ENCODE data around the gene CEP85L. TPM values are rescaled to one million over a fixed set of nuclear protein-coding genes. Genes with fewer than 3 reads are reported as not detected.

CEP85L gene
- total and polyA plus RNA-seq, 10 of the 15 experiments (the other 5 are each of a cell fraction or from before 2014, with no cell fraction given) = 1.8 to 10.9 (median 7.1) TPM

GRCh38 chr6:118578617-118579016 is 72.8 kb downstream of the CEP85L start:
- Histone ChIP-seq H3K9ac (ENCODE audit: control insufficient read depth, insufficient read depth, low read length) (no peak overlapping the region), H3K27me3 (replicated peaks in 1 of 2; ENCODE audit: control insufficient read depth in 2 of 2, insufficient read depth in 2 of 2, low read length in 1 of 2) (no peaks in the 10 kb centered on the region), H3K79me2 (ENCODE audit: control insufficient read depth, insufficient read depth, low read length) (no peaks in the 10 kb centered on the region), H3K36me3 (ENCODE audit: control insufficient read depth in 2 of 2, insufficient read depth in 2 of 2, low read length in 1 of 2) (peaks cover 0 to 4% of the 10 kb centered on the region in 2 experiments; a peak in 2 of 4 replicates), H4K20me1 (ENCODE audit: control insufficient read depth, insufficient read depth) (no peaks in the 10 kb centered on the region), H2AFZ (ENCODE audit: control insufficient read depth, low read depth, low read length) (no peak overlapping the region), H3K4me2 (ENCODE audit: control insufficient read depth, insufficient read depth) (no peak overlapping the region), H3K9me3 (replicated peaks; ENCODE audit: control insufficient read depth, insufficient read depth, low read length) (peaks cover 23% of the 10 kb centered on the region), H3K4me3 (no peak overlapping the region), H3K27ac (ENCODE audit: control insufficient read depth, insufficient read depth) (no peak overlapping the region), H3K4me1 (ENCODE audit: control insufficient read depth, insufficient read depth, low read length) (no peaks in the 10 kb centered on the region)
- no peak for TF ChIP-seq CHD2 (IDR thresholded peaks at IDR 0.05; ENCODE audit: borderline replicate concordance, low read depth, low read length)
- no peak for TF ChIP-seq ZNF687 (IDR thresholded peaks at IDR 0.05)
- no peak for TF ChIP-seq MXI1 (IDR thresholded peaks at IDR 0.05; ENCODE audit: low read depth, low read length)
- TF ChIP-seq CBX5 (IDR thresholded peaks at IDR 0.05; ENCODE audit: low read depth) = peak; percentile 89
- no peak for TF ChIP-seq RELB (IDR thresholded peaks at IDR 0.05; ENCODE audit: low read depth)
- RAD21 ChIA-PET (ENCODE audit: unreplicated experiment) = interaction anchor here (3.5 kb wide), 1 partner anchor 13 kb away, joined by 15 read pairs; no protein-coding TSS in a partner anchor
- SMC1A ChIA-PET (ENCODE audit: uncharacterized antibody, unreplicated experiment) = interaction anchor here (3.0 kb wide), 1 partner anchor 14 kb away, joined by 42 read pairs; no protein-coding TSS in a partner anchor
- intact Hi-C loops (cut with micrococcal nuclease; ENCODE audit: unreplicated experiment) (no loop called here), in situ Hi-C loops (cut with MboI) (loop anchor here (10.0 kb wide), 1 partner anchor 196 kb away; no protein-coding TSS in a partner anchor)
- FAIRE-seq (no peak), ATAC-seq (no peak), DNase-seq (ENCODE audit: low read depth, low spot score) (no peak)
- CTCF ChIA-PET = interaction anchor here (1.8 to 3.5 kb wide), 2 partner anchors 13 to 601 kb away, joined by 5 to 35 read pairs; no protein-coding TSS in a partner anchor
- no TSS peak for BruUV-seq (replicated peaks)
- 98% methylated on average over 12 of the region's 12 CpGs for WGBS (ENCODE audit: insufficient coverage, insufficient replicate concordance, low lambda C conversion rate, missing lambda C conversion rate)
- POLR2A ChIA-PET = no interaction called here

All from GM12878 (cell line).